Measurements from ENCODE around the gene ETFA.
"Not testable (repeated sequence)": the region's sequence is repeated elsewhere in the genome, so short reads cannot be mapped to it uniquely, and the experiment has no call there.

- not testable (repeated sequence) for TF ChIP-seq CTCF (IDR thresholded peaks at IDR 0.05; ENCODE audit: low read length); EZH2 (IDR thresholded peaks at IDR 0.05; ENCODE audit: borderline replicate concordance, low read length)
Observed at GRCh38 chr15:76294463-76294862, 16.8 kb downstream of the ETFA start.

All from OCI-LY1 (cell line).